ENCODE results near the gene MXRA8.

MXRA8 gene

GRCh38 chr1:1356796-1357401 is 1.5 kb downstream of the MXRA8 start:
- Histone ChIP-seq H2AFZ (ENCODE audit: low read depth, low read length) (no peak overlapping the region), H3K4me3 (ENCODE audit: low read length) (peak overlapping the region; percentile 50), H3K27me3 (ENCODE audit: insufficient read depth, low read length) (no peaks in the 10 kb centered on the region), H3K36me3 (ENCODE audit: insufficient read depth, low read length) (no peaks in the 10 kb centered on the region), H3K4me1 (ENCODE audit: insufficient read depth, low read length) (peaks cover 48% of the 10 kb centered on the region), H3K9me3 (ENCODE audit: low read length) (no peaks in the 10 kb centered on the region)

GRCh38 chr1:1356166-1356795 is 2.1 kb downstream of the MXRA8 start:
- Histone ChIP-seq H3K4me3 (ENCODE audit: low read length) (no peak overlapping the region), H3K27me3 (ENCODE audit: insufficient read depth, low read length) (no peaks in the 10 kb centered on the region), H3K9me3 (ENCODE audit: low read length) (no peaks in the 10 kb centered on the region), H2AFZ (ENCODE audit: low read depth, low read length) (no peak overlapping the region), H3K4me1 (ENCODE audit: insufficient read depth, low read length) (peaks cover 53% of the 10 kb centered on the region), H3K36me3 (ENCODE audit: insufficient read depth, low read length) (no peaks in the 10 kb centered on the region)

GRCh38 chr1:1355416-1355815 is 2.9 kb downstream of the MXRA8 start:
- no peaks in the 10 kb centered on the region for H3K9me3 ChIP-seq (ENCODE audit: low read length)
- no peak overlapping the region for H2AFZ ChIP-seq (ENCODE audit: low read depth, low read length)
- H3K4me3 ChIP-seq (ENCODE audit: low read length), result no peak overlapping the region
- H3K36me3 ChIP-seq (ENCODE audit: insufficient read depth, low read length), result no peaks in the 10 kb centered on the region
- H3K4me1 ChIP-seq (ENCODE audit: insufficient read depth, low read length), result peaks cover 47% of the 10 kb centered on the region
- H3K27me3 ChIP-seq (ENCODE audit: insufficient read depth, low read length), result no peaks in the 10 kb centered on the region

GRCh38 chr1:1354271-1355247 is 3.8 kb downstream of the MXRA8 start:
- Histone ChIP-seq H2AFZ (ENCODE audit: low read depth, low read length) (no peak overlapping the region), H3K9me3 (ENCODE audit: low read length) (no peaks in the 10 kb centered on the region), H3K4me3 (ENCODE audit: low read length) (no peak overlapping the region), H3K36me3 (ENCODE audit: insufficient read depth, low read length) (no peaks in the 10 kb centered on the region), H3K4me1 (ENCODE audit: insufficient read depth, low read length) (peaks cover 38% of the 10 kb centered on the region), H3K27me3 (ENCODE audit: insufficient read depth, low read length) (no peaks in the 10 kb centered on the region)

GRCh38 chr1:1353389-1354151 is 4.8 kb downstream of the MXRA8 start:
- no peaks in the 10 kb centered on the region for H3K9me3 ChIP-seq (ENCODE audit: low read length)
- peaks cover 28% of the 10 kb centered on the region for H3K4me1 ChIP-seq (ENCODE audit: insufficient read depth, low read length)
- H3K27me3 ChIP-seq (ENCODE audit: insufficient read depth, low read length), result no peaks in the 10 kb centered on the region
- H3K36me3 ChIP-seq (ENCODE audit: insufficient read depth, low read length), result no peaks in the 10 kb centered on the region
- H2AFZ ChIP-seq (ENCODE audit: low read depth, low read length), result no peak overlapping the region
- no peak overlapping the region for H3K4me3 ChIP-seq (ENCODE audit: low read length)

- H3K4me1 ChIP-seq (ENCODE audit: insufficient read depth, low read length), result peaks cover 27% of the 10 kb centered on the region
- H2AFZ ChIP-seq (ENCODE audit: low read depth, low read length), result no peak overlapping the region
- H3K27me3 ChIP-seq (ENCODE audit: insufficient read depth, low read length), result no peaks in the 10 kb centered on the region
- H3K9me3 ChIP-seq (ENCODE audit: low read length), result no peaks in the 10 kb centered on the region
- no peak overlapping the region for H3K4me3 ChIP-seq (ENCODE audit: low read length)
- H3K36me3 ChIP-seq (ENCODE audit: insufficient read depth, low read length), result no peaks in the 10 kb centered on the region
These were observed 5.5 kb downstream of the MXRA8 start for GRCh38 chr1:1352786-1353388.

- no peaks in the 10 kb centered on the region for H3K36me3 ChIP-seq (ENCODE audit: insufficient read depth, low read length)
- H3K27me3 ChIP-seq (ENCODE audit: insufficient read depth, low read length), result no peaks in the 10 kb centered on the region
- peak overlapping the region; percentile 9 for H3K4me3 ChIP-seq (ENCODE audit: low read length)
- no peak overlapping the region for H2AFZ ChIP-seq (ENCODE audit: low read depth, low read length)
- no peaks in the 10 kb centered on the region for H3K9me3 ChIP-seq (ENCODE audit: low read length)
- H3K4me1 ChIP-seq (ENCODE audit: insufficient read depth, low read length), result peaks cover 27% of the 10 kb centered on the region
These were observed 6.6 kb downstream of the MXRA8 start for GRCh38 chr1:1351511-1352427.

GRCh38 chr1:1349256-1350012 is 8.9 kb downstream of the MXRA8 start, which contains the start of gene DVL1:
Gene DVL1 (minus strand): TSS chr1:1349418. CDS start chr1:1349065, 353 bp downstream.
- H3K36me3 ChIP-seq (ENCODE audit: insufficient read depth, low read length), result no peaks in the 10 kb centered on the region
- H3K4me1 ChIP-seq (ENCODE audit: insufficient read depth, low read length), result peaks cover 26% of the 10 kb centered on the region
- H3K9me3 ChIP-seq (ENCODE audit: low read length), result no peaks in the 10 kb centered on the region
- H3K27me3 ChIP-seq (ENCODE audit: insufficient read depth, low read length), result no peaks in the 10 kb centered on the region
- peak within 1 kb of the TSS; percentile 95 for H3K4me3 ChIP-seq (ENCODE audit: low read length)
- H2AFZ ChIP-seq (ENCODE audit: low read depth, low read length), result no peak within 1 kb of the TSS

GRCh38 chr1:1348420-1349255 is 9.7 kb downstream of the MXRA8 start:
- Histone ChIP-seq H3K36me3 (ENCODE audit: insufficient read depth, low read length) (no peaks in the 10 kb centered on the region), H2AFZ (ENCODE audit: low read depth, low read length) (no peak overlapping the region), H3K4me1 (ENCODE audit: insufficient read depth, low read length) (peaks cover 25% of the 10 kb centered on the region), H3K9me3 (ENCODE audit: low read length) (no peaks in the 10 kb centered on the region), H3K4me3 (ENCODE audit: low read length) (peak overlapping the region; percentile 95), H3K27me3 (ENCODE audit: insufficient read depth, low read length) (no peaks in the 10 kb centered on the region)

GRCh38 chr1:1347663-1348419 is 10.5 kb downstream of the MXRA8 start:
- Histone ChIP-seq H2AFZ (ENCODE audit: low read depth, low read length) (no peak overlapping the region), H3K27me3 (ENCODE audit: insufficient read depth, low read length) (no peaks in the 10 kb centered on the region), H3K4me3 (ENCODE audit: low read length) (peak overlapping the region; percentile 95), H3K36me3 (ENCODE audit: insufficient read depth, low read length) (no peaks in the 10 kb centered on the region), H3K4me1 (ENCODE audit: insufficient read depth, low read length) (peaks cover 24% of the 10 kb centered on the region), H3K9me3 (ENCODE audit: low read length) (no peaks in the 10 kb centered on the region)

Data from neuron (in vitro differentiated cells).